HG02678 (cell line): ENCODE measurements around the gene TP53INP2.
"Not testable (repeated sequence)": the region's sequence is repeated elsewhere in the genome, so short reads cannot be mapped to it uniquely, and the experiment has no call there.

Source experiments
- ATAC-seq: cut with Tn5 transposase; IDR thresholded peaks from one replicate; pipeline ENCODE4 v1.9.1; 2021; ENCODE audit warnings: mild to moderate bottlenecking, moderate library complexity; ENCODE audit not compliant: unreplicated experiment

Gene TP53INP2

DNA sequence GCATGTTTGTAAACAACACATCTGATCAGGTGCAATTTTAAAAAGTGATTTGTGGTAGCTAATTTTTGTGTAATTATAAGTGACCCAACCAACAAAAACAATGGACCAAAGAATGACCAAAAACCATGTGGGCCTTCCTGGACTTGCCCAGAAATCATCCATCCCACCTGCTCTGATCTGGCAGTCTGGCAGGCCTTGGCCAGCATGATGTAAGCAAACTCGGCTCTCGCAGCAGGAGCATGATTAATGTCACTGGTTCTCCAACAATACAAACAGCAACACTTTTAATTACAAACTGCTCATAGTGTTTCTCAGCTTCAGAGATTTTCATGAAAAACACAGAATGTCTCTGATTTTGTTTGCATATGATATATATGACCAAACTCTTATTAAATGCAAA lies 16.1 kb downstream of the TP53INP2 start:
- no peak for ATAC-seq

DNA sequence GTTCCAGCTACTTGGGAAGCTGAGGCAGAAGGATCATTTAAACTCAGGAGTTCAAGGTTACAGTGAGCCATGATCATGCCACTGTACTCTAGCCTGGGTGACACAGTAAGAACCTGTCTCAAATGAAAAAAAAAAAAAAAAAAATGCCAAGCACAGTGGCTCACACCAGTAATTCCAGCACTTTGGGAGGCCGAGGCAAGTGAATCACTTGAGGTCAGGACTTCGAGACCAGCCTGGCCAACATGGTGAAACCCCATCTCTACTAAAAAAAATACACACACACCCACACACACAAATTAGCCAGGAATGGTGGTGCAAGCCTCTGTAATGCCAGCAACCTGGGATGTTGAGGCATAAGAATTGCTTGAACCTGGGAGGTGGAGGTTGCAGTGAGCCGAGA lies 18.4 kb downstream of the TP53INP2 start:
- not testable (repeated sequence) for ATAC-seq

DNA sequence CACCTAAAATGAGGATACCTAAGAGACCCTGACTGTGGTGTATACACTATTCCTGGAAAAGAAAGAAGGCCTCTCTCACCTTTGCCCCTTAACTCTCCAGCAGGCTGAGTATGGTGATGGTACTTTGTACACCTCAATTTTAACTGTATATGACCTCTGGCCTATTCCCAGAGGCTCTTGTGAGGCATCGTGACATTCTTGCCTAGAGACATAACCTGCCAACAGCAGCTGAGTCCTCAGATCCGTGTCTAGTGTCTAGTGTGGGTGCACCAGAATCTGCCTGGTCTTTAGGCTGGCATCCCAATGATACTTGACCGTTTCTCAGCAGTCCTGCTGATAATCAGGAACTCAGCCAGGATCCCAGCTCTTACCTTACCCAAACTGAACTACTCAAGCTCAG lies 20.0 kb downstream of the TP53INP2 start:
- no peak for ATAC-seq

DNA sequence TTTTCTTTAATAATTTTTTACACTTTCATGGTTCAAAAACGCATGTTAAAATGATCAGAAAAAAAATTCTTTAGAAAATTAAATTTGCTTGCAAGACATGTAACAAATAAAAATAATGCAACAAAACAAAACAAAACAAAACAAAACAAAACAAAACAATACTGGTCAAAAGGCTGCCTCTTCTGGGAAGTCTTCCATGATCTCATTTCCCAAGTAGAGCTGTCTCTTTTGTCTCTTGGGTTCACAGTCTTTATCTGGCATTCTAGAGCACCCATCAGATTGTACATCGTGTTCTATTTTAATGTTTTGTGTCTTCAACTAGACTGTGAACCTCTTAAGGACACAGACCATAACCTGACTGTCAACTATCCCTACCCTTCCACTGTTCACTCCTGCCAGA lies 25.3 kb downstream of the TP53INP2 start:
- ATAC-seq, result no peak

DNA sequence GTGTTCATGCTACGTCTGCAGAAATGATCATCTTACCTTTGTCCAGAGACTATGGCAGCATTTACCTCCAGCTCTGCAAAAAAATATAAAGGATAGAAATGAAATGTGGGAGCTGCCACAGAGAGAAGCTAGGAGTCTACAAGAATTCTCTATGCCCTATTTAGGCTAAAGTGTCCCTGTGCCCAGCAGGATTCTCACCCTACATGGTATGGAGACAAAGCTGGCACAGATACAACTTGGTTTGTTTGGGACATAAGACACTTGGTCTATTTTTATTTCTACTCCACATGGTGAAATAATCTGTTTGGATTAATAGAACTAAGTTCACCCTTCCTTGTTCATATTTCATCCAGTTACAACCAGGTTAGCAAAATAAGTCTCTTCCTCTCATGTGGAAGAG lies 28.4 kb downstream of the TP53INP2 start:
- ATAC-seq, result no peak

DNA sequence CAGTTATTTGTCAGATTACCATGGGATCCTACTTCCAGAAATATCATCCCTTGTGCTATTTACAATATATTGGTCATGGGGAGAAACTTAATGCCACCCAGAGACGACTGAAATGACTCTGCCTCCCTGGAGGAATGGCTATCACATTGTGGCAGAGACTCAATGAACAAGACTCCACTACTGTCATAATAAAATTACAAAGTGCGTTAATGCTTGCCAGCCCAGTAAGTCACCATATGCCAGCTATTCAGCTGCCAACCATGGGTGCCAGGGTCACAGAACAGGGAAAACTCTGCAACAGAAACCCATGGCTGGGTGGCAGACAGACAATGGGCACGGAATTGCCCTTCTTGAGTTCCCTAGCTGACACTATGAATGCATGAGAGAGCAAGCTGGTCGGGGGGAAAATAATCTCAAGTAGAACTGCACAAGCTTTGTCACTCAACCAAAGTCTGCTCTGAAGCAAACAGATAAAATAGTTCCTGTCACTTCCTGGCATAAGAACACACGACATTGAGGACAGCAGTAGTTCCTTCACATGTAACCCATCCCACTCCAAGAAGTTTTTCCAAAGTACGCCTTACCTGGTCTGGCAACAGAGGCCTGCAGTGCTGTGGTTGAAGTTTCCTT lies 32.1 kb downstream of the TP53INP2 start:
- ATAC-seq, result no peak

DNA sequence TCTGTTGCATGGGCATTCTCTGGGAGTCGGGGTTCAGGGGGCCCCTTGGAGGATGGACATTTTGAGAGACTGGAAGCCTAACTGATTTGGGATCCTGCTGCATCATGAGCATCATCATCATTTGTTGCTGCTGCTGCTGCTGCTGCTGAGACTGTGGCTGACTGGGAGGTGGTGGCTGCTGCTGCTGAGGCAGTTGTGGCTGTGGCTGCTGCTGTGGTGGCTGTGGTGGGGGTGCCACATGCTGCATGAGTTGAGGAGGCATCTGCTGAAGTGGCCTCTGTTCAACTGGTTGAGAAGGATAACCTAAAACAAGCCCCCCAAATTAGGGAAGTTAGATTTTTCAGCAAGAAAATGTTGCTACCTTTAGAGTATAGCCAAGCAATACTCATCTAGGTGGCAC lies 38.9 kb downstream of the TP53INP2 start:
- ATAC-seq, result no peak

DNA sequence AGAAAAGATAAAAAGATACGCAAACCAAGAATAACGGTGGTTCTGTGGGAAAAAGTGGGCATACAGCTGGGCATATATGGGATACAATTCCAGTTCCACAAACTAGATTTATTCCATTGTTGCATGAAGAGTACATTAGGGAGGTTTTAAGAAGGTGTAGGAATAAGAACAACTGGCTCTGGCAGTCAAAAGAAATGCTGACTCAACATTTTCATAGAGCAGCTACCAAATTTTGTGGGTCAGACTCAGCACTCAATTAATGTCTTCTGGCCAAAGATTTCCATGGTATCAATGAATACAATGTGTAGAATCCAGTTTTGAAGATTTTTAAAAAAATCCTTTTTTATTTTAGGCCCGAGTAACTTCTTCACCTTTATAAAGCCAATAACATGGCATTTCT lies 40.2 kb downstream of the TP53INP2 start:
- ATAC-seq, result no peak

DNA sequence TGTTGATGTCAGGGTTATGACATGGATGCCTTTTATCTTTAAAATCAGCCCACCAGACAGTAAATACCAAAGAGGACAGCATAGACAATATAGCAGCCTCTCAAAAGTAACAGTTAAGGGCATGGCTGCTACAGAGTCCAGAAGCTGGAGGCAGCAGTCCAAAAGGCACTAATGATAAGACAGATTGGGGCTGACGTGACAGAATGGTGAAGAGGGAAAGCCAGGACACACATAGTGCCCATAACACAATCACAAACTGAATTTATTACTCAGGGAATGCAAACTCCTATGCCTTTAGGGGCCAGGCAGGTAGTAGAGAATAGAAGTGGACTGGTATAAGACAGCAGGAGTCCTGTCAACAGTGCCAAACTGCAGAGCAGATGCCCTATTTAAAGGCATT lies 40.7 kb downstream of the TP53INP2 start:
- no peak for ATAC-seq

DNA sequence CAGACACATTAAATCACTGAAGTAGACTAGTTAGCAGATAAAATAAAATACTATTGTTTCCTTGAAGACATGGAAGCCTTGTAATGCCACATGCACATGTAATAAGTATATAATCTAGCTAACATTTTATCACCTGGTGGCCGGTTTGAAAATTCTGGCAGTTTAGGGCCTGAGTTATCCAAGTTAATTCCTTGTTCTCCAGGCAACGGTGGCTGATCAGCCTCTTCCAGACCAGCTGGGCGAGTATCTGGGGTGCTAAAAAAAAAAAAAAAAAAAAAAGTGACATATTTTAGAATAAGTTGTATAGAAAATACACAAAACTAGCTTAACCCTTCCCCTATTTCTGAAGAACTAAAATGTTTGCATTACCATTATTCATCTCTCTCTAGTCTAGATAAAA lies 42.5 kb downstream of the TP53INP2 start:
- no peak for ATAC-seq

DNA sequence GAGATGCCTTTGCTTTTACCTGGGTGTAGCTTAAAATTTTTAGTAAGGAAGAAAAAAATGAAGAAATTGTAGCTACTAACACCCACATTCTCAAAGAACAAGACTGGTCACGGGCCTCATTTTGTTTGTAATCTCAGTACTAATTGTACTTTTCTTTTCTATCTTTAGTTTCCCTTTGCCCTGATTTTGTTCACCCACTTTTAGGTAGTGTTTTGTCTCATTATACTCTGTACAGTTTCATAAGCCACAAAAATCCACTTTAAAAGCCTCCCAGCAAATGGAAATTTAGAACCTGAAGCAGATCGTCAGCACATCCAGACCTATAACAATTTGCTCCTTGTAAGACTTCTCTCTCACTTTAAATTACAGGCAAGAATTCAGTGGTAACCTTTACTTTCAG lies 43.3 kb downstream of the TP53INP2 start:
- no peak for ATAC-seq

DNA sequence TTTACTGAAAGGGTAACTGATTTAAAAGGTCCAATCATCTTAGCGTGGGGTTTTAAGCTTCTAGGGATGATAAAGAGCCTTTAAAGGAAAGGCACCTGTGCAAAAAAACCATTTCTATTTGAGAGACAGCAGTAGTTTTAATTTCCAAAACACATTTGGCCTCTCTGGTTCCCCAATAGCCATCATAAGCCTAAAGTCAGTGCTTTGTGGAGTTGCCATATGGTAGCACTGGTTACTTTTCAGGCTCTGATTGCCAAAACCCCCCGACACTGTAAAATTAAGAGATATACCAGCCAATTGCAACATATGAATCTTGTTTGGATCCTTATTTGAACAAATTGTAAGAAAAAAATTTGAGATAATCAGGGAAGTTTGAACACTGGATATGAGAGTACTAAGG lies 44.6 kb downstream of the TP53INP2 start:
- no peak for ATAC-seq

DNA sequence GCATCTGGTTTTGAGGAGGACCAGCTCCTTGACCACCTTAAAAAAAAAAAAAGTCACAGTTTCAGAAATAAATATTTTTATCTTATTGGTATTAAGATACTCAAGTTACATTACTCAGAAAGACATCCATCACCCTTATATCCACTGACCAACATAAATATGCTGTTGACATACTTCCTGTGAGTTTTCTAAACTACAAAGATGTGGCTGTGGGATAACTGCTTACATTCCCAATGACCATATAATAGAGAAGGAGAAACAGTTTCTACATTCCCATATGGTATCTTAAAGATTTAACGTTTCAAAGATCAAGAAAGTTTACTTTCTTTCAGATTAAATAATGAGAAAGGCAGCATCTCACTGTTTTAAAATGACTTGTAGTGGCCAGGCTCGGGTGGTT lies 46.3 kb downstream of the TP53INP2 start:
- ATAC-seq, result no peak

DNA sequence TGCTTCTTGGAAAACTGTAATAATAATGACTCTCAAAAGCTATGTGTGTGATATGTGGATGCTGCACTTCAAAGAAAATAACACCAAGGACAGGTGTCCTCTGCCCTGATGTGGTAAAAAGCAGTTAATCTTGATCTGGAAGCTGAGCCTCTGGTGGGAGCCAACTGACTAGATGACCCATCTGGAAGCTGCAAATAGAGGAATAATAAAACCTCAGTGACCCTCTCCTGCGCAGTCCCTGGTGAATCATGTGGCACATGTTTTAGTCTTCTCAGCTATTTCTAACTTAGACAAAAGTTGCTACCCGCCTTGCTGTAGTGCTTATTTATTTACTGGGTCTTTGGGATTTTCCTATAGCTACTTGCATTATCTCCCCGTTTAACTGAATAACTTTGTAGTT lies 47.3 kb downstream of the TP53INP2 start:
- no peak for ATAC-seq

DNA sequence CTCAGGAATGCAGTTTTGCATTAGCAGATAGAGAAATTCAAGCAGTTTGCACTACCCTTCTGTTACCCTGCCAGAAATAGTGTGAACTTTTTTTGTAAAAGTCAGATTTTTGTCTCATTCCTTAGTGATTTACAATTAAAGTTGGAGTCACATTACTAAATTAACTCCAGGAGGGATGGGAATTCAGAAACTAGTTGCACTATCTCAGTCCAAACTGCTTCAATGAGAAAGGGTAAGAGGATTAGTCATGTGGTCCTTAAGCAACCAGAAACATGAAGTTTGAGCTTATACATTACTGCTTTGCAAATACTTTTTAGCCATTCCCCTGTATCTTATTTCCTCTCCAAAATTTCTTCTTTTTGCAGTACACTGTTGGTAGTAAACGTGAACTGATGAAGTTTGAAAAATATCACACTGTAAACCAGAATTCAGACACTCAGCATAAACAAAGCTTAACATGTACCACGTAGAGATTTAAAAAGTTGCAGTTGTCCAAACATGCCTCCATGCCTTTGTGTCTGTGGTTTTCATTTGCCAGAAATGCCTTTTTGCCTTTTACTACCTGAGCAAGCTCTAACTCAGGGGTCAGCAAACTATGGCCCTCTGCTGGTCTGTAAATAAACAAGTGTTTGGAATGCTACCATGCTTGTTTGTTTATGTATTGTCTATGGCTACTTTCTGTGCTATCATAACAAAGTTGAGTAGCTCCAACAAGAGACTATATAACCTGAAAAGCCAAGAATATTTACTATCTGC lies 49.7 kb downstream of the TP53INP2 start:
- ATAC-seq, result no peak

DNA sequence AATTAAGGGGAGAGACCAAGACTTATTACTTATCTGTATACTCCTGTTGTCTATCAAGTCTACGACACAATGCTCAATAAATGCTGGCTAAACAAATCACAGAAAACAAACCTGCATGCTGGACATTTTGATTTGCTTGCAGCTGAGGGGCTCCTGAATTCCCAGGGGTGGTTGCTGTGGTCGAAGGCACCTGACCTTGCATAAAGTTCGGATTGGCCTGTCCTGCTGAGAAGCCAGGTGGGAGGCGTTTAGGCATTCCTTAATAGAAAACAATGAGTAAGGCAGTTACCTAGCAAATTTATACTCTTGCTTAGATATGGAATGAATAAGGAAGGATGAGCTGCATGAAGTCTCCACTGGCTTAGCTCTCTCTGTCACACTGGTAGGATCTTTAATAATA lies 50.5 kb downstream of the TP53INP2 start:
- ATAC-seq, result no peak

DNA sequence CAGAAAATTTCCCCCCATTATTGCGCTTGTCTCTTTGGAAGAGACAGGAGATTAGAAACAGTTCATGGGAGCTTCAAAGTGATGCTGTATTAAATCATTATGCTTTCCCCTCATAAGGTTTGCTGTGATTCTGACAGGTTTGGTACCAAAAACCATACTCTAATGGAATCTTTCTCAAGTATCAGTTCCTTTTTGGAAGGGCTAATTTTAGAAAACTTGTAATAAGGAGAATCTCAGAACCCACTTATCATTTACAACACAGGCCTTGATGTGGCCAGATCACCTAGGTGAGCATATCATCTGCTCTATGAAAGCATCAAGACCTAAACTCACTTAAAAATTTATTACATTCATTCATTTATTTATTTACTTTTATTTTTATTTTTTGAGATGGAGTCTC lies 51.2 kb downstream of the TP53INP2 start:
- ATAC-seq, result no peak

DNA sequence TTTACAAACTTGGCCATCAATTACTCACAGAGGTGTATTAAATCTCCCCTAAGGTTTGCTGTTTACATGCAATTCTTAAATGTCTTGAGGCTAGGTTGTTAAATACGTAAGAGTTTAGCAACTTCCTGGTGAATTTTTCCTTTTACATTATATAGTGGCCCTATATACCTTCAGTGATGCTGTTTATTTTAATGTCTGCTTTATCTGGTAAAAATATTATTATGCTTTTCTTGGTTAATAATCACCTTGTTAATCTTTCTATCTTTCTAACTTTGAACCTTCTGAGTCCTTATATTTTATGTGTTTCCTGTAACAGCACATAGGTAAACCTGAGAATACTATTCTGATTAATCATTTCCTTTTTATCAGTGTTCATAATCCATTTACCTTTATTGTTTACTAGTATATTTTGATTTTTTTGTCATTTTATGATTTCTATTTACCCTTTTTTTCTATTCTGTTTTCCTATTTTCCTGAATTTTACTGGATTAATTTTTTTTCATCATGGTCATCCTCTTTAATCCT lies 57.9 kb downstream of the TP53INP2 start:
- ATAC-seq, result no peak
